ENCODE measurements around the gene CHST15. TPM values are rescaled to one million over a fixed set of nuclear protein-coding genes. Genes with fewer than 3 reads are reported as not detected.

CHST15 gene
- total and polyA plus RNA-seq, 2 of the 4 experiments (the other 2 are of a cell fraction) = 0.14 to 0.18 TPM

- no peak for TF ChIP-seq RAD21 (IDR thresholded peaks at IDR 0.05; ENCODE audit: low read length)
- no peak for TF ChIP-seq CTCF (conservative IDR thresholded peaks at IDR 0.05; ENCODE audit: low read depth, low read length)
- no peak for TF ChIP-seq MAFK (IDR thresholded peaks at IDR 0.05; ENCODE audit: low read depth, low read length)
- TF ChIP-seq MAZ (IDR thresholded peaks at IDR 0.05; ENCODE audit: borderline replicate concordance, low read depth, low read length) = no peak
- TF ChIP-seq MXI1 (IDR thresholded peaks at IDR 0.05; ENCODE audit: borderline replicate concordance, low read depth, low read length) = no peak
- no peak for TF ChIP-seq NFE2L2 (IDR thresholded peaks at IDR 0.05; ENCODE audit: low read depth, low read length)
- no peak for TF ChIP-seq USF2 (IDR thresholded peaks at IDR 0.05; ENCODE audit: low read depth, low read length)
- TF ChIP-seq FOS (IDR thresholded peaks at IDR 0.05; ENCODE audit: low read depth, low read length) = no peak
- intact Hi-C loops (cut with micrococcal nuclease) (no loop called here), dilution Hi-C loops (cut with HindIII; ENCODE audit: low sequenced_read_pairs, unreplicated experiment) (no loop called here), in situ Hi-C loops (cut with MboI; ENCODE audit: low sequenced_read_pairs) (no loop called here)
- Histone ChIP-seq H3K4ac (ENCODE audit: low read depth, low read length) (no peak overlapping the region), H2AFZ (replicated peaks; ENCODE audit: low read length, poor library complexity) (no peak overlapping the region), H3K9me1 (ENCODE audit: insufficient read depth, low read length) (no peaks in the 10 kb centered on the region), H3K27ac (ENCODE audit: insufficient read depth, low read length) (no peak overlapping the region), H3K56ac (ENCODE audit: extremely low read depth, insufficient read depth, low read length) (no peak overlapping the region), H4K8ac (ENCODE audit: low read depth in 2 of 2, low read length in 2 of 2) (no peak overlapping the region), H3K9ac (ENCODE audit: low read depth, low read length) (no peak overlapping the region), H2AK5ac (ENCODE audit: low read depth, low read length) (no peak overlapping the region), H3K4me2 (ENCODE audit: low read depth, low read length) (no peak overlapping the region), H3K36me3 (ENCODE audit: control insufficient read depth, insufficient read depth, low read length) (no peaks in the 10 kb centered on the region), H3K4me3 (ENCODE audit: insufficient read depth, low read depth, low read length) (no peak overlapping the region), H3K9me3 (ENCODE audit: control insufficient read depth, insufficient read depth, low read length) (peaks cover 5% of the 10 kb centered on the region; the same call in 1 of the 2 replicates), H3K18ac (ENCODE audit: low read depth, low read length) (no peak overlapping the region), H2BK20ac (ENCODE audit: low read depth, low read length) (no peak overlapping the region), H4K20me1 (ENCODE audit: insufficient read depth, low read length) (no peaks in the 10 kb centered on the region), H2BK5ac (ENCODE audit: low read depth, low read length, poor library complexity, severe bottlenecking) (no peak overlapping the region), H3K4me1 (ENCODE audit: control insufficient read depth, insufficient read depth, low read length) (no peaks in the 10 kb centered on the region; the same call in 1 of the 2 replicates), H2BK120ac (ENCODE audit: low read depth, low read length) (no peak overlapping the region), H3K79me1 (ENCODE audit: low read depth in 1 of 2, low read length in 2 of 2) (no peaks in the 10 kb centered on the region), H2AK9ac (replicated peaks; ENCODE audit: low read depth, low read length, poor library complexity) (no peak overlapping the region), H3K23ac (ENCODE audit: low read depth, low read length) (no peak overlapping the region), H2BK15ac (ENCODE audit: low read depth, low read length) (no peak overlapping the region), H4K5ac (ENCODE audit: low read depth, low read length) (no peak overlapping the region), H3K27me3 (ENCODE audit: control insufficient read depth, insufficient read depth, low read length) (peaks cover 33% of the 10 kb centered on the region), H4K91ac (ENCODE audit: insufficient read depth, low read depth, low read length) (no peak overlapping the region), H3K14ac (replicated peaks; ENCODE audit: low read depth, low read length) (no peak overlapping the region)
- WGBS, 2 experiments (ENCODE audit: extremely low coverage in 2 of 2, insufficient read length in 1 of 2) = no CpG with 5 or more reads among the region's 6 CpGs
- DNase-seq (no peak), ATAC-seq (ENCODE audit: low read depth) (no peak)
- ChIA-PET CTCF (interaction anchor here (1.1 kb wide), 1 partner anchor 9 kb away, joined by 4 read pairs; no protein-coding TSS in a partner anchor), POLR2A (ENCODE audit: unreplicated experiment) (no interaction called here)
- no TSS peak for BruUV-seq (replicated peaks)
Observed at GRCh38 chr10:124095096-124095495, 1.7 kb upstream of the CHST15 start.

All from IMR-90 (cell line).